ENCODE measurements around the gene MPL.

DNA sequence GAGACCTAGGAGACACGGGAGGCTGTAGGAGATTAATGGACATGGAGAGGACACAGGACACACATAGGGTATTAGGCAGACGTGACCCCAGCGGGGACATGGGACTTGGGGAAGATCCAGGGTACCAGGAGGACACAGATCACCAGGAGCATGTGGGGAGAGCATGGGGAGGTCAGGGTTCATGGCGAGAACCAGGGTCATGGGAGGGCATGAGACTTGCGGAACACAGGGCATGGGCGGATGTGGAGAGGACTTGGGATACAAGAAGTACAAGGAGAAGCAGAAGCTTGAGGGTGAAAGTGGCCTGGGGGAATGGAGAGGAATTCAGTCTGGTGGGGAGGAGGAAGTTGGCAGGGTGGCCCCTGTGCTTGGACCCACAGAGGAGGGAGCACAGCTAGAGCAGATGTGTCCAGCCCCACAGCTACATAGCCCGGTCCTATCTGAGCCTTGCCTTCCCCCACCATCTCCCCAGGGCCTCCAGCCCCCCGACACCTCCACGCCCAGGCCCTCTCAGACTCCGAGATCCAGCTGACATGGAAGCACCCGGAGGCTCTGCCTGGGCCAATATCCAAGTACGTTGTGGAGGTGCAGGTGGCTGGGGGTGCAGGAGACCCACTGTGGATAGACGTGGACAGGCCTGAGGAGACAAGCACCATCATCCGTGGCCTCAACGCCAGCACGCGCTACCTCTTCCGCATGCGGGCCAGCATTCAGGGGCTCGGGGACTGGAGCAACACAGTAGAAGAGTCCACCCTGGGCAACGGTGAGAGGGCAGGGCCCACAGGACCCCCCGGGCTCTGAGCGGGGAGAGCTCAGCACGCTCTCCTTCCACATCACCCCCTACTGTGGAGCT is 24.7 kb upstream of the MPL start:
- no peak for TF ChIP-seq GATA2 (IDR thresholded peaks at IDR 0.05; ENCODE audit: low read depth, low read length)
- TF ChIP-seq GATA3 (IDR thresholded peaks at IDR 0.05; ENCODE audit: low read depth, low read length): no peak
